ENCODE measurements around the gene NDOR1.

- TF ChIP-seq EZH2 (IDR thresholded peaks at IDR 0.05; ENCODE audit: insufficient read depth, poor library complexity, severe bottlenecking), result no peak
- TF ChIP-seq EZH2phosphoT487 (IDR thresholded peaks at IDR 0.05; ENCODE audit: insufficient read depth, low read depth), result no peak
Measured at GRCh38 chr9:137163805-137164204, 41.7 kb upstream of the NDOR1 start.

All from GM23248 (cell line).